Neural cell (in vitro differentiated cells): ENCODE data around the gene STARD5. TPM values are rescaled to one million over a fixed set of nuclear protein-coding genes. Genes with fewer than 3 reads are reported as not detected.

ENCODE experiments used
- H2AFZ ChIP-seq: fragments of 200-600, 300-800 bp; sonication (generic), shearing (Covaris generic); 2 replicates; pipeline ENCODE4 v1.6.0; 2014; ENCODE audit warnings: low read depth, mild to moderate bottlenecking, antibody characterized with exemption, low read length, moderate library complexity
- H3F3A ChIP-seq: fragments of 200-600 bp; shearing (Covaris generic); 2 replicates; pipeline ENCODE4 v1.6.1; 2016; ENCODE audit warnings: mild to moderate bottlenecking, moderate library complexity, mixed read lengths, antibody characterized with exemption, low read length; ENCODE audit not compliant: insufficient read depth, poor library complexity, severe bottlenecking
- H3K27ac ChIP-seq: fragments of 200-600, 300-800 bp; sonication (generic), shearing (Covaris generic); 2 replicates; pipeline ENCODE4 v1.5.1; 2014; ENCODE audit warnings: mild to moderate bottlenecking, low read length, moderate library complexity
- H3K27me3 ChIP-seq: fragments of 300-800, 200-600 bp; sonication (generic), shearing (Covaris generic); 2 replicates; pipeline ENCODE4 v1.6.0; 2014; ENCODE audit warnings: mild to moderate bottlenecking, low read depth, low read length, moderate library complexity; ENCODE audit not compliant: insufficient read depth
- H3K36me3 ChIP-seq: fragments of 300-800, 200-600 bp; sonication (generic), shearing (Covaris generic); 2 replicates; pipeline ENCODE4 v1.5.1; 2014; ENCODE audit warnings: mild to moderate bottlenecking, antibody characterized with exemption, low read length, moderate library complexity; ENCODE audit not compliant: insufficient read depth
- H3K4me2 ChIP-seq: fragments of 300-800, 200-600 bp; sonication (generic), shearing (Covaris generic); 2 replicates; pipeline ENCODE4 v1.6.0; 2014; ENCODE audit warnings: mild to moderate bottlenecking, low read length
- H3K4me3 ChIP-seq: fragments of 300-800, 200-600 bp; sonication (generic), shearing (Covaris generic); 2 replicates; pipeline ENCODE4 v1.5.1; 2014; ENCODE audit warnings: mild to moderate bottlenecking, low read length, moderate library complexity
- H3K79me2 ChIP-seq: fragments of 200-600 bp; shearing (Covaris generic); replicated peaks from 2 replicates; pipeline ENCODE4 v1.6.0; 2014; ENCODE audit warnings: mild to moderate bottlenecking, low read length, moderate library complexity; ENCODE audit not compliant: insufficient read depth
- H3K9ac ChIP-seq: fragments of 300-800, 200-600 bp; sonication (generic), shearing (Covaris generic); 2 replicates; pipeline ENCODE4 v1.6.1; 2016; ENCODE audit warnings: mild to moderate bottlenecking, low read length, mixed read lengths
- H3K9me2 ChIP-seq: fragments of 200-600 bp; shearing (Covaris generic); 2 replicates; pipeline ENCODE4 v1.6.1; 2016; ENCODE audit warnings: mild to moderate bottlenecking, low read length, mixed read lengths; ENCODE audit not compliant: insufficient read depth
- H3K9me3 ChIP-seq: fragments of 200-600, 300-800 bp; sonication (generic), shearing (Covaris generic); 2 replicates; pipeline ENCODE4 v1.6.1; 2016; ENCODE audit warnings: mild to moderate bottlenecking, mixed run types, low read length, moderate library complexity, mixed read lengths
- H4K20me1 ChIP-seq: fragments of 200-600 bp; shearing (Covaris generic); 2 replicates; pipeline ENCODE4 v1.6.1; 2016; ENCODE audit warnings: mild to moderate bottlenecking, mixed run types; ENCODE audit not compliant: insufficient read depth
- CTCF ChIP-seq: fragments of 450-650 bp; IDR thresholded peaks from 2 replicates; pipeline ENCODE4 v1.5.1; 2014; ENCODE audit warnings: antibody characterized with exemption, mild to moderate bottlenecking, moderate library complexity; ENCODE audit not compliant: poor library complexity, severe bottlenecking
- EP300 ChIP-seq: fragments of 450-650 bp; conservative IDR thresholded peaks from 2 replicates; pipeline ENCODE4 v1.6.1; 2014; ENCODE audit warnings: antibody characterized with exemption, mild to moderate bottlenecking, moderate library complexity; ENCODE audit not compliant: poor library complexity, severe bottlenecking
- EZH2 ChIP-seq: fragments of 200-600, 300-800 bp; shearing (Covaris generic), sonication (generic); IDR thresholded peaks from 2 replicates; pipeline ENCODE4 v1.6.1; 2014; ENCODE audit warnings: antibody characterized with exemption, low read length, borderline replicate concordance, mild to moderate bottlenecking; ENCODE audit not compliant: insufficient read depth, poor library complexity, severe bottlenecking
- MXI1 ChIP-seq: fragments of 450-650 bp; conservative IDR thresholded peaks from 2 replicates; pipeline ENCODE4 v1.6.1; 2014; ENCODE audit warnings: antibody characterized with exemption, mild to moderate bottlenecking; ENCODE audit not compliant: poor library complexity, severe bottlenecking
- POLR2AphosphoS5 ChIP-seq: IDR thresholded peaks from 2 replicates; pipeline ENCODE4 v1.6.1; 2012
- RAD21 ChIP-seq: fragments of 450-650 bp; conservative IDR thresholded peaks from 2 replicates; pipeline ENCODE4 v1.6.1; 2014; ENCODE audit warnings: antibody characterized with exemption, mild to moderate bottlenecking, moderate library complexity
- REST ChIP-seq: IDR thresholded peaks from 2 replicates; pipeline ENCODE4 v1.6.1; 2012; ENCODE audit warnings: borderline replicate concordance
- SMC3 ChIP-seq: fragments of 450-650 bp; conservative IDR thresholded peaks from 2 replicates; pipeline ENCODE4 v1.6.1; 2014; ENCODE audit warnings: antibody characterized with exemption, mild to moderate bottlenecking, moderate library complexity; ENCODE audit not compliant: poor library complexity
- TAF1 ChIP-seq: IDR thresholded peaks from 2 replicates; pipeline ENCODE4 v1.6.1; 2012; ENCODE audit warnings: low read depth
- polyA plus RNA-seq: library from polyadenylated mRNA; depleted of rRNA; stranded (reverse); fragments of >200 nt; gene quantifications from 2 replicates; pipeline ENCODE4 v1.2.3, GENCODE V29; 2014

Gene STARD5
- polyA plus RNA-seq, 1 donor from 2014 or later: 0.76 TPM

- Histone ChIP-seq H3K27ac (no peak overlapping the region), H3K9me3 (no peaks in the 10 kb centered on the region), H3K4me2 (no peak overlapping the region), H3K79me2 (no peaks in the 10 kb centered on the region), H3K9ac (no peak overlapping the region), H3K27me3 (no peaks in the 10 kb centered on the region), H3F3A (no peaks in the 10 kb centered on the region), H3K4me3 (no peak overlapping the region), H4K20me1 (no peaks in the 10 kb centered on the region), H3K9me2 (no peaks in the 10 kb centered on the region), H2AFZ (no peak overlapping the region), H3K36me3 (no peaks in the 10 kb centered on the region)
- no peak for TF ChIP-seq POLR2AphosphoS5
- TF ChIP-seq RAD21: no peak
- TF ChIP-seq SMC3: no peak
- TF ChIP-seq CTCF: no peak
- TF ChIP-seq TAF1: no peak
- no peak for TF ChIP-seq REST
- TF ChIP-seq MXI1: no peak
- TF ChIP-seq EZH2: no peak
- TF ChIP-seq EP300: no peak
Measured at GRCh38 chr15:81321667-81322066, 2.3 kb downstream of the STARD5 start.

DNA sequence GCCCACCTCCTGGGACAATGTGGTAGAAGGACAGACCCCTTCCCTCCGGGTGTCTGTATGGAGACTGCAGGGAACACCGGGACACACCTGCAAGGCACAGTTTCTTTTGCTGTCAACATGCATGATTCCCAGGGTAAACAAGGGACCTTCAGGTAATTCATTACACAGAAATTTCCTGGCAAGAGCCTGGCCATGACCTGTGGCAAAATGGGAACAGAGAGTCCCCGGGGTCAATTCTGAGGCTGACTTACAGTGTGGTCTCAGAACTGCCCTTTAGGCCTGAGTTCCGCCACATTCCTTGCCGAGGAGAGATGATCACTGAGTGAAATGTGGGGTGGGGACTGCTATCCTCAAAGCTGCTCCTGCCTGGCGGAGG, 6.3 kb downstream of the STARD5 start:
- Histone ChIP-seq H3K4me3 (no peak overlapping the region), H3K9me2 (no peaks in the 10 kb centered on the region), H3K4me2 (no peak overlapping the region), H3K79me2 (no peaks in the 10 kb centered on the region), H3K9ac (no peak overlapping the region), H3K9me3 (no peaks in the 10 kb centered on the region), H2AFZ (no peak overlapping the region), H4K20me1 (no peaks in the 10 kb centered on the region), H3F3A (no peaks in the 10 kb centered on the region), H3K27ac (no peak overlapping the region), H3K27me3 (no peaks in the 10 kb centered on the region), H3K36me3 (no peaks in the 10 kb centered on the region)
- TF ChIP-seq MXI1 (no peak), EP300 (no peak), SMC3 (no peak), TAF1 (no peak), POLR2AphosphoS5 (no peak), REST (no peak), RAD21 (no peak), EZH2 (no peak), CTCF (no peak)
